GM12892 (cell line): Measurements from ENCODE around the gene PPP2R3B.

Experiments used
- DNase-seq: peaks from one replicate; pipeline ENCODE4 v3.0.0; 2011; ENCODE audit not compliant: insufficient read length
- FAIRE-seq: peaks from 2 replicates; lab custom pipeline; 2011; peaks lifted over from hg19 to GRCh38; lab: Jason Lieb, UNC
- POLR2A ChIP-seq: IDR thresholded peaks from 2 replicates; pipeline ENCODE4 v1.6.1; 2011; ENCODE audit warnings: low read depth, low read length, control low read depth
- POLR2AphosphoS5 ChIP-seq: IDR thresholded peaks from 2 replicates; pipeline ENCODE4 v1.6.1; 2011; ENCODE audit warnings: low read depth, low read length, control low read depth
- TAF1 ChIP-seq: IDR thresholded peaks from 2 replicates; pipeline ENCODE4 v1.6.1; 2011; ENCODE audit warnings: low read depth, mild to moderate bottlenecking, control low read depth, low read length, borderline replicate concordance

PPP2R3B gene

GRCh38 chrX:347351-348117 lies 39.2 kb downstream of the PPP2R3B start:
- no peak for TF ChIP-seq TAF1
- no peak for TF ChIP-seq POLR2A
- TF ChIP-seq POLR2AphosphoS5 = no peak
- no peak for FAIRE-seq
- no peak for DNase-seq

- FAIRE-seq (no peak), DNase-seq (no peak)
- TF ChIP-seq POLR2AphosphoS5 = no peak
- TF ChIP-seq POLR2A = no peak
- no peak for TF ChIP-seq TAF1
Measured at GRCh38 chrX:346034-346813, 40.5 kb downstream of the PPP2R3B start.

DNA sequence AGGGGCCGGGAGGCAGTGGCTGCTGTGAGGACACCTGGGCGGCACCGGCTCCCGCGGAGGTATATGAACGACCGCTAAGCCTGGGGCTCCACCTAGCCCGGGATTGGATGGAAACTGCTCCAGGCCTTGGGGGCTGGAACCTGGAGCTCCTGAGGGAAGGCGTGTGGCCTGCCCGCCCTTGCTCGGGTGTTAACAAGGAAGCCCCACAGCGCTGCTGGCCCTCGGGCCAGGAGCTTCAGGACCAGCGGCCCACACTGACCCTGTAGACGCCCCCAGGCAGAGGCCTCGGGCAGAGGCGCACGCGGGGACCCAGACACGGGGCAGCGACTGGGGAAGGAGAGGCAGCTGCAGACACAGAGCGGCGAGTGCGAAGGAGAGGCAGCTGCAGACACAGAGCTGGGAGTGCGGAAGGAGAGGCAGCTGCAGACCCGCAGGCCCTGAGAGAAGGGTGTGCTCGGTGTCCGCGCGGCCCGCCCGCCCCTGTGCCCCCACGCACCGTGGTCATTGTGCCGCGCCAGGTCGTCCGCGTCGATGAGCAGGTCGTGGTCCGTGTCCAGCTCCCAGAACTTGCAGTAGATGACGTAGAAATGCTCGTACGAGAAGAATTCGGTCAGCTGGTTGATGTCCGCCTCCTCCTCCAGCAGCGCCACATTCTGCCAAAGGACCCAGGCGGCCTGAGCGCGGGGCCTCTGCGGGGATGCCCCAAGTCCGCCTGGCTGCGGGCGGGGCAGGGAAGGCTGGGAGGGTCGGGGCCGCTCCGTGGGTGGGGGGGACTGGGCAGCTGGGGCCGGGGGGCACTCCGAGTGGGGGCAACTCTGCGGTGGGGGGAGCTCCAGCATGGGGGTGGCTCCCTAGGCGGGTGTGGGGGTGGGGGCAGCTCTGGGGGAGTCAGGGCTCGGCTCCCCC lies 41.4 kb downstream of the PPP2R3B start:
- no peak for TF ChIP-seq POLR2A
- TF ChIP-seq TAF1 = no peak
- TF ChIP-seq POLR2AphosphoS5 = no peak
- FAIRE-seq (no peak), DNase-seq (no peak)

DNA sequence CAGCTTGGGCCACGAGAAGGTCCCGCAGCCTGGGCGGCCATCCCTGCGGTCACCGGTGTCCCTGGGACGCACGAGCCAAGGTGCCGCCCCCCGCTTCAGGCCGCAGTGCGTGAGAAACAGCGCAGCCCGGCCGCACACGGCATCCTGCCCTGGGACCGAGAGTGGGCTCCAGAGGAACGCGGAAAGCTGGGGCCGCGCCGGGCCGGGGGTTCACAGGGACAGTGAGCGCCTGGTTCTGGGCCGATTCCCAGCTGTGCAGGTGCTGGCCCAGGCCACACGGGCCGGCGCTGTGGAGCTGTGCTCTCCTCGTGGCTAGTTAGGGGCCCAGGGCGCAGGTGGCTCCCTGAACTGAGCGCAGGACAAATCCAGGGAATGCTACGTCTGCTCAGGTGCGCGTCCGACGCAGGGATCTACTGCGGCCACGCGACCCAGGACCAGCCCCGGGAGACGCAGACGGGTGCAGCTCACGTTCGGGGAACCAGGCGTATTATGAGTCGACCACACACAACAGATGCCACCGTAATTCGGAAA lies 42.3 kb downstream of the PPP2R3B start:
- TF ChIP-seq TAF1 (no peak), POLR2A (no peak), POLR2AphosphoS5 (no peak)
- DNase-seq (no peak), FAIRE-seq (no peak)

DNA sequence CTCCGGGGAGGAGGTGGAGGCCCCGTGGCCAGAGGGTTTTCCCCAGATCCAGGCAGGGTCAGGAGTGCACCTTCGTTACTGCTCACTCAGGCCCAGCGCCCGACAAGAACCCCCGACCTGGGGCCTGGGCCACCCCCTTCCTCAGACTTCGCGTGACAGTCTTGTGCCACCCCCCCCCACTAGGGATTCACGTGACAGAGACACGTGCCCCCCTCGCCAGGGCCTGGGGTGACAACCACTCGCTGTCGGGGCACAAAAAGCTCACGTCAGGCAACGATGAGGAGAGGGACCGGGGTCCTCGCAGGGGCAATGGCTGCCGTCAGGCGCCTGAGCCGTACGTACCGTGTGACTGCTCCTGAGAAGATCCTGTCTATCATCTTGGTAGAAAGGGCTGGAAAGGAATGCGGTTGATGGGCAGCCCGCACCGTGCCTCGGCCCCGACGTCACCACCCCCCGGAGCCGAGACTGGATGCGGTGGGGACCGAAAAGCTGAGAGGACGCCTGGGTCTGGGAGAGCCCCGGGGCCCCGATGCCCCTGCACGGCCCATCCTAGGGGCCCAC lies 45.1 kb downstream of the PPP2R3B start:
- no peak for FAIRE-seq
- TF ChIP-seq TAF1 (no peak), POLR2AphosphoS5 (no peak), POLR2A (no peak)
- DNase-seq = no peak

DNA sequence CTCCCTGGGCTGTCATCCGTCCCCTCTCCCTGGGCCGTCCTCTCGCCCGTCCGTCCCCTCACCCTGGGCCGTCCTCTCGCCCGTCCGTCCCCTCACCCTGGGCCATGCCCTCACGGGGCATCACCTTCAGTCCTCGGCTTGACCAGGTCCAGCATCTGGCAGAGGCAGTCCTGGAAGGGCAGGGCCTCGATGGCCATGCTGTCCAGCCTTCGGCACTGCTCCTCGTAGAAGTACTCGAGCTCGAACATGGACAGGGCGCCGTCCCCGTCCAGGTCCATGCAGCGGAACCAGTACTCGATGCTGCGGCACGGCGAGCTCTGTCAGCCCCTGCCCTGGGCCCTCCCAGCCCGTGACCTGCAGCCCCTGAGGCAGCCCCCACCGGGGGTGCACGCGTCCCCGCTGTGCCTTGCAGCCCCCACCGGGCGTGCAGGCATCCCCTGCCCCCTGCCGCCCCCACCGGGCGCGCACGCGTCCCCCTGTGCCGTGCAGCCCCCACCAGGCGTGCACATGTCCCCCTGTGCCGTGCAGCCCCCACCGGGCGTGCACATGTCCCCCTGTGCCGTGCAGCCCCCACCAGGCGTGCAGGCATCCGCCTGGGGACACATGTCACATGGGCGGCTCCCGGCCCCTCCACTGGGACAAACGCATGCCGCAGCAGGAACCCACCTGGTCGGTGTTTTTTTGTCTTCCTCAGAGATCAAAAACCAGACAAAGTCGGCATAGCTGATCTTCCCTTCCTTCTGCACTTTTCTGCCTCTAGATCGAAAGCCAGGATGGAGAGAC lies 45.9 kb downstream of the PPP2R3B start:
- FAIRE-seq (no peak), DNase-seq (no peak)
- TF ChIP-seq POLR2A = no peak
- no peak for TF ChIP-seq POLR2AphosphoS5
- no peak for TF ChIP-seq TAF1

- no peak for TF ChIP-seq POLR2AphosphoS5
- no peak for TF ChIP-seq TAF1
- no peak for TF ChIP-seq POLR2A
- DNase-seq (no peak), FAIRE-seq (no peak)
Measured at GRCh38 chrX:340121-340520, 46.6 kb downstream of the PPP2R3B start.

- no peak for FAIRE-seq
- no peak for TF ChIP-seq POLR2AphosphoS5
- TF ChIP-seq POLR2A = no peak
- no peak for TF ChIP-seq TAF1
- DNase-seq = no peak
Measured at GRCh38 chrX:338836-339400, 47.8 kb downstream of the PPP2R3B start.

- FAIRE-seq (no peak), DNase-seq (no peak)
- TF ChIP-seq TAF1 (no peak), POLR2AphosphoS5 (no peak), POLR2A (no peak)
Measured at GRCh38 chrX:338281-338835, 48.3 kb downstream of the PPP2R3B start.

DNA sequence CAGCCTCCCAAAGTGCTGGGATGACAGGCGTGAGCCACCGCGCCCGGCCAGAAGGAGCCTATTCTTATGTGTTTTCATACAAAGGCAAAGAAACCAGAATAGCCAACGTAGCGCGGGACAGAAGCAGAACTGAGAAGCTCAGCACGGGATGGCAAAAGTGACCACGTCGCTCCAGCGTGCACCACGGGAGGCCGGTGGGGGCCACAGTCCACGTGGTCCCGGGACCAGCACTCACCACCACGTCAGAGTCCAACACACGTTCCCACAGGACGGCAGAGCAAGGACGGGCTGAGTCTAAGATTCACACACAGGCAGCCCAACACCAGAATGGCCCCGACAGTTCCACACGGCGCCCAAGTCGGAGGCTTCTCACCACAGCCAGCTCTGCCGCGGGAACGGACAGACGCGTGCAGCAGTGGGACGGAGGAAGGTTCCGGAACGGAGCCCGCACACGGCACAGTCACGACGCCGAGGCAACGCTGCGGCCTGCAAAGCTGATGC lies 49.3 kb downstream of the PPP2R3B start:
- no peak for TF ChIP-seq POLR2A
- TF ChIP-seq TAF1 = no peak
- no peak for TF ChIP-seq POLR2AphosphoS5
- DNase-seq = no peak
- no peak for FAIRE-seq
